Neutrophil (primary cell): ENCODE results near the gene GDPD2.

Source experiments
- H3K27ac ChIP-seq: fragments of 200-600 bp; sonication (generic); 2 replicates; pipeline ENCODE4 v1.5.1; 2016; ENCODE audit warnings: mild to moderate bottlenecking, moderate library complexity
- H3K27me3 ChIP-seq: fragments of 200-600 bp; sonication (generic); 2 replicates; pipeline ENCODE4 v1.6.0; 2016; ENCODE audit warnings: mild to moderate bottlenecking
- H3K36me3 ChIP-seq: fragments of 200-600 bp; sonication (generic); 2 replicates; pipeline ENCODE4 v1.5.1; 2017
- H3K4me1 ChIP-seq, 2 experiments: fragments of 200-600 bp in 1 of 2; sonication (generic) in 1 of 2; 1 replicate in 1 of 2; 2 replicates in 1 of 2; pipeline versions ENCODE4 v1.5.1 to v1.6.1; 2013 to 2016; ENCODE audit warnings: low read depth in 1 of 2, low read length in 1 of 2, mild to moderate bottlenecking in 1 of 2, moderate library complexity in 1 of 2; ENCODE audit not compliant: control insufficient read depth in 1 of 2, insufficient read depth in 1 of 2
- H3K4me3 ChIP-seq, 2 experiments: fragments of 200-600 bp in 1 of 2; sonication (generic) in 1 of 2; 1 replicate in 1 of 2; 2 replicates in 1 of 2; pipeline ENCODE4 v1.5.1; 2013 to 2016; ENCODE audit warnings: low read depth in 1 of 2, low read length in 1 of 2, mild to moderate bottlenecking in 1 of 2, moderate library complexity in 1 of 2
- H3K9me3 ChIP-seq: fragments of 200-600 bp; sonication (generic); 2 replicates; pipeline ENCODE4 v1.5.1; 2016
- CTCF ChIP-seq: fragments of 200-600 bp; sonication (generic); IDR thresholded peaks from 2 replicates; pipeline ENCODE4 v1.5.1; 2016; ENCODE audit warnings: antibody characterized with exemption

The GDPD2 gene

DNA sequence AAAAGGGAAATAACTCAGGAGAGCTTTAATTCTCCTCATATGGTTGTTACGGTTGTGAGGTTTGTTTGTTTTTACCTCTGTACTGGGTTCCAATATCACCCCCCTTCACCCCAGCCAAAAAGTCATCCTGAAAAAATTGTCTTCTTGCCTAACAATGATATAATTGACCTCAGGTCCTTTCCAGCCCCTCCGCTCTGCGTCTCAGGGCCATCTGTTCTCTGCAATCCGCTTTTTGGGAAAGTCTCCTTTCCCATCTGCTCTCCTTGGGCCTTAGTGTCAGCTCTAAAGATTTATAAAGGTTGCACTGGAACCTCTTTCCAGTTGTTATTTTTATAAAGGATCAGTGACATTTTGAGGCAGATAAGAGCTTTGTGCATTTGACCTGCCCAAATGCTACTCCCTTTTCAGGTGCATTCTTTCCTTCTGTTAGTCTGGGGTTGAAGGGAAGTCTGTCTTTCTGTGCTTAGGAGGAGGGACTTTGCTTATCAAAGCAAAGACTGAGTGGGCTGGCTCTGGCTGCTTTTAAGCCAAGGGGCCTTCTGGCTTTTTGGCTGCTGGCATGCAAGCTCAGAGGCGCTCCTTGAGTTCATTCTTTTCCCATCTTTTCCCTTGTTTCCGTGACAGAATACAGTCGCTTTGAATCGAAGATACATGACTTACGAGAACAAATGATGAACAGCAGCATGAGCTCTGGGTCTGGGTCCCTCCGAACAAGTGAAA is 55.6 kb downstream of the GDPD2 start:
- no peaks in the 10 kb centered on the region for H3K27me3 ChIP-seq
- TF ChIP-seq CTCF = no peak
- H3K36me3 ChIP-seq = no peaks in the 10 kb centered on the region
- H3K27ac ChIP-seq = no peak overlapping the region
- no peak overlapping the region for H3K4me3 ChIP-seq
- H3K9me3 ChIP-seq = no peaks in the 10 kb centered on the region
- no peaks in the 10 kb centered on the region for H3K4me1 ChIP-seq

DNA sequence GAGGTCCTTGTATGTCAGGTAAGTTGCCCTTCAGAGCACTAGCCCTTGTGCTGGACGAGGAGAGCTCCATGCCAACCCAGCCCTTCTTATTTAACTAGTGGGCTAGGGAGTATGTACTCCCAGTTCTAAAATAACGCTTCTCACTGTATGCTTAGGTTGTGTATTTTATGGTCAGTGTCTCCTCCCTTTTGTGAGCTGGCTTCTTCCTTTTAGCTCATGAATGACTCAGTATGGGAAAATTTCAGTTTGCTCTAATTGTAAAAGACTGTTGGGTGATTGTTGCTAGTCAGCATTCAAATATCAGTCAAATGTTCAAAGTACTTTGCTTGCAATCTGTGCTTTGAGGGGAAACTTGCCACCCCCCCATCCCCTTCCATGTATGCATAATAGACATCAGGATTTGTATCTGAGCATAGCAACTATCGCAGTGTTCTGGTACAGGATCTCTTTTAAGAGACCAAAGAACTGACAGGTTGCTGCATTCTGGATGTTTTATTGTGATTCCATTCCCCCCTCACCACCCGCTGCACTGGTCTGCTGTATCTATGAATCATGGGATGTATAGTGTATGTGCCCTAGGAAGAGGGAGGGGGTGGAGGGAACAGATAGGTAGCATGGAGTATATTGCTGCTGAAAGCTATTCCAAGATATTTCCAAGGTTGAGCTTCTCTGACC is 56.3 kb downstream of the GDPD2 start:
- Histone ChIP-seq H3K4me3 (no peak overlapping the region), H3K27ac (no peak overlapping the region)
- no peak for TF ChIP-seq CTCF

DNA sequence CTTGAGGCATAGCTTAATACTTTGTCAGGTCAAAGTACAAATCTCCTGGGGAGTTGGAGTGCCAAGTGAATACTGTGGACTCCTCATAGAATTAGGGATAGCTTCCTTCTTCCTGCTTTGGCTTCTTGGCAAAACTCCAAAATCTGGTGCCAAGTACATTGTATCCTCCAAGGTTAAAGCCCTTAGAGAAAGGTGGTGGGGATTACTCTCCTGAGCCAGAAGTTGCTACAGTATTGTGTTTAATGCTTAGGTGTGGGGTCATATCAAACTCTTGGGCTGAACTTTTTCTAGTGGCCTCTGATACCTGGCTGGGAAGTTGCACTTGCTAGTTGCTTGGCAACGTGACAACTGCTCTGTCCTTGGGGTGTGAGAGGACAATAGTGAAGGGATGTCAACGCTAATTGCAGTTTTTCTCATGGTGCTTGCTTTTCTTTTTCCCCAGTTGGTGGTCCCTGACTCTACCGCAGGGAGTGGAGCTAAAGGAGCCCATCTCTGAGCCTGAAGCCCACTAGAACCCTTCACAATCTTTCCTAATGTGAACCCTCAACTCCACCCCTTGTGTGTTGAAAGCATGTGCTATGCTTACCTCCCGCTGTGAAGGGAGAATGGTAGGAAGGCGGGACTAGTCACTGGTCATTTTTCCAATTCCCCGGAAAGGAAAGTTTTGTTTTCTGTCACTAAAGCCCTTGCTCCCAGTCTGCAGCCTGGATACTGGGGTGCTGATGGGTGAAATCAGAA is 57.0 kb downstream of the GDPD2 start:
- Histone ChIP-seq H3K36me3 (no peaks in the 10 kb centered on the region), H3K27ac (no peak overlapping the region), H3K9me3 (no peaks in the 10 kb centered on the region), H3K27me3 (no peaks in the 10 kb centered on the region), H3K4me3 (no peak overlapping the region), H3K4me1 (no peaks in the 10 kb centered on the region)
- TF ChIP-seq CTCF = no peak

More for the DNA sequence above, 56.3 kb downstream of the GDPD2 start:
- Histone ChIP-seq H3K4me1 (no peaks in the 10 kb centered on the region), H3K9me3 (no peaks in the 10 kb centered on the region), H3K36me3 (no peaks in the 10 kb centered on the region), H3K27me3 (no peaks in the 10 kb centered on the region)

GRCh38 chrX:70480660-70481018 is 57.5 kb downstream of the GDPD2 start:
- Histone ChIP-seq H3K27ac (no peak overlapping the region), H3K36me3 (no peaks in the 10 kb centered on the region), H3K4me1 (no peaks in the 10 kb centered on the region), H3K27me3 (no peaks in the 10 kb centered on the region), H3K4me3 (no peak overlapping the region), H3K9me3 (no peaks in the 10 kb centered on the region)
- no peak for TF ChIP-seq CTCF

DNA sequence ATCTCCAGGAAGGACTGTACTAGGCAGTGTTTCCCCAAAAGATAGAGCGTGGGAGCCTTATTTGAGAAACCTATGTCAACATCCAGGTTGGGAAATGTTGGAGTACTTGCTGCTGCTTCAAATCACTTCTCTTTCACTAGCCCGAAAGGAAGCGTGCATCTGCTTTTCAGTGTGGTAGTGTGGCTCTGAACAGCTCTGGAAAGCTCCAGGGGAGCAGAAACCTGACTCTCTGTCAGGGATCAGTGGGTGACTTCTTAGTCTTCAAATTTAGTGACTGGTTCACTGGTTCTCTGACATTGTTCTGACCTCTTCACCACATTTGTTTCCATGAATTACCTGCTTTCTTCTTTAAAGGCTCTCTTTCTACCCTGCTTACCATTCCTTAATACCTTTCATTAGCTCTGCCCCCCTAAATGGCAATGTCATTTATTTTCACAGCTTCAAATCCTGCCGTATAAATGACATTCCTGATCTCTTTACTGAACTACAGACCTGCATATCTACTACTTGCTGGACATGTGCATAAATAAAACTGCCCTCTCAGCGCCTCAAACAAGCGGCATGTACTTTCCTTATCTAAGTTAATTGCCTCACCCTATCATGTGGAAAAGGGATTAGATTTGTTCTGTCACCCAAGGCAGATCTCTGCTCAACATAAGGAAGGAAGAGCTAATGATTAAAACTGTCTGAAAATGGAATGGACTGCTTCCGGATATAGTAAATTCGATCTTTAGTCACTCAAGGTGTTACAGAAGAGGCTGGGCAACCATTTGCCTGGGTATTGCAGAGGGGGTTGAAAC is 58.6 kb downstream of the GDPD2 start:
- Histone ChIP-seq H3K4me1 (no peaks in the 10 kb centered on the region), H3K4me3 (no peak overlapping the region), H3K27ac (no peak overlapping the region), H3K36me3 (no peaks in the 10 kb centered on the region), H3K9me3 (no peaks in the 10 kb centered on the region), H3K27me3 (no peaks in the 10 kb centered on the region)
- no peak for TF ChIP-seq CTCF
